ENCODE measurements around the gene PPDPF.

DNA sequence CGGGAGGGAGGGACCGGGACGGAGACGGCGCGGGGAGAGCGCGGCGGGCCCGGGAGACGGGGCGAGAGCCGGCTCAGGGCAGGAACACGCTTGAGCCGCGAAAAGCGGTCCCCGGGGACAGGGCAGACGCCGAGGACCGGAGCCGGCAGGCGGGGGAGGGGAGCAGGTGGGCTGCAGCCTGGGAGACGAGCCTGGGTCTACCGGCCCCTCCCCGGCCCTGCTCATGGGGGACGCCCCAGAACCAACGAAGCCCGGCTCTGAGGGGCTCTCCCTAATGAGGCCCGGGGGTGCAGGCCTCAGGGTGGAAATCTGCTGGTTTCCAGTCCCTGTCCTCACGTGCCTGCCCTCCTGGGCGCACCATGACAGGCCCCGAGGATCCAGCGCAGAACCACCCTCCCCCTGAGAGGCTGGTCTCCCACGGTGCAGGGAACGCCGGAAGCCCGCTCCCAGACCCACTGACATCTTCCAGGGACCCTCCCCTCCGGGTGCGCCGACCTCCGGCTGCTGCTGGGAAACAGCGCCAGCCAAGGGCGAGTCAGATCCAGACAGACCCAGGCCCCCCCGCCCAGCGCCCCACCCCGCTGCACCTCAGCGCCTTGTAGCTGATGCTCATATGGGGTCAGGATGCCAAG is 21.1 kb upstream of the PPDPF start:
- TF ChIP-seq, protein P1, sequence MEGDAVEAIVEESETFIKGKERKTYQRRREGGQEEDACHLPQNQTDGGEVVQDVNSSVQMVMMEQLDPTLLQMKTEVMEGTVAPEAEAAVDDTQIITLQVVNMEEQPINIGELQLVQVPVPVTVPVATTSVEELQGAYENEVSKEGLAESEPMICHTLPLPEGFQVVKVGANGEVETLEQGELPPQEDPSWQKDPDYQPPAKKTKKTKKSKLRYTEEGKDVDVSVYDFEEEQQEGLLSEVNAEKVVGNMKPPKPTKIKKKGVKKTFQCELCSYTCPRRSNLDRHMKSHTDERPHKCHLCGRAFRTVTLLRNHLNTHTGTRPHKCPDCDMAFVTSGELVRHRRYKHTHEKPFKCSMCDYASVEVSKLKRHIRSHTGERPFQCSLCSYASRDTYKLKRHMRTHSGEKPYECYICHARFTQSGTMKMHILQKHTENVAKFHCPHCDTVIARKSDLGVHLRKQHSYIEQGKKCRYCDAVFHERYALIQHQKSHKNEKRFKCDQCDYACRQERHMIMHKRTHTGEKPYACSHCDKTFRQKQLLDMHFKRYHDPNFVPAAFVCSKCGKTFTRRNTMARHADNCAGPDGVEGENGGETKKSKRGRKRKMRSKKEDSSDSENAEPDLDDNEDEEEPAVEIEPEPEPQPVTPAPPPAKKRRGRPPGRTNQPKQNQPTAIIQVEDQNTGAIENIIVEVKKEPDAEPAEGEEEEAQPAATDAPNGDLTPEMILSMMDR (IDR thresholded peaks at IDR 0.05), result no peak
- TF ChIP-seq POLR2A (IDR thresholded peaks at IDR 0.05), result no peak
